AG20443 (cell line): ENCODE data around the gene GALNT7.
A peak's percentile ranks its signal among the peaks of the same experiment; 100 is the strongest.
"Not testable (repeated sequence)": the region's sequence is repeated elsewhere in the genome, so short reads cannot be mapped to it uniquely, and the experiment has no call there.

Experiments used
- DNase-seq: peaks from one replicate; pipeline ENCODE4 v3.0.0; 2012; ENCODE audit warnings: low spot score, mixed read lengths

Gene GALNT7

GRCh38 chr4:173199553-173199952, 30.9 kb downstream of the GALNT7 start:
- no peak for DNase-seq

GRCh38 chr4:173200103-173200884, 31.7 kb downstream of the GALNT7 start:
- no peak for DNase-seq

- DNase-seq = no peak
Observed at GRCh38 chr4:173202395-173202794, 33.8 kb downstream of the GALNT7 start.

GRCh38 chr4:173205656-173206055, 37.0 kb downstream of the GALNT7 start:
- no peak for DNase-seq

GRCh38 chr4:173208420-173208819, 39.8 kb downstream of the GALNT7 start:
- DNase-seq = no peak

- no peak for DNase-seq
Observed at GRCh38 chr4:173211222-173211621, 42.6 kb downstream of the GALNT7 start.

GRCh38 chr4:173211838-173212237, 43.2 kb downstream of the GALNT7 start:
- peak; percentile 56 for DNase-seq

GRCh38 chr4:173212379-173212778, 43.8 kb downstream of the GALNT7 start:
- no peak for DNase-seq

- DNase-seq = no peak
Observed at GRCh38 chr4:173213296-173213695, 44.7 kb downstream of the GALNT7 start.

- no peak for DNase-seq
Observed at GRCh38 chr4:173214231-173214630, 45.6 kb downstream of the GALNT7 start.

GRCh38 chr4:173214661-173215060, 46.0 kb downstream of the GALNT7 start:
- DNase-seq = no peak

- no peak for DNase-seq
Observed at GRCh38 chr4:173217075-173217474, 48.5 kb downstream of the GALNT7 start.

GRCh38 chr4:173217727-173218126, 49.1 kb downstream of the GALNT7 start:
- no peak for DNase-seq

GRCh38 chr4:173218411-173219125, 50.0 kb downstream of the GALNT7 start:
- peak; percentile 40 for DNase-seq

GRCh38 chr4:173219126-173219437, 50.5 kb downstream of the GALNT7 start:
- DNase-seq = not testable (repeated sequence)

- DNase-seq = no peak
Observed at GRCh38 chr4:173223743-173224142, 55.1 kb downstream of the GALNT7 start.

- DNase-seq = no peak
Observed at GRCh38 chr4:173226401-173226888, 57.8 kb downstream of the GALNT7 start.

- DNase-seq = no peak
Observed at GRCh38 chr4:173227756-173228155, 59.1 kb downstream of the GALNT7 start.

GRCh38 chr4:173230062-173230461, 61.5 kb downstream of the GALNT7 start:
- DNase-seq = no peak

- DNase-seq = peak; percentile 34
Observed at GRCh38 chr4:173231916-173232315, 63.3 kb downstream of the GALNT7 start.

- no peak for DNase-seq
Observed at GRCh38 chr4:173233857-173234256, 65.2 kb downstream of the GALNT7 start.

- no peak for DNase-seq
Observed at GRCh38 chr4:173235050-173235449, 66.4 kb downstream of the GALNT7 start.

- no peak for DNase-seq
Observed at GRCh38 chr4:173236301-173236700, 67.7 kb downstream of the GALNT7 start.
